ENCODE data around the gene DLGAP5. TPM values are rescaled to one million over a fixed set of nuclear protein-coding genes. Genes with fewer than 3 reads are reported as not detected.

Gene DLGAP5
- total RNA-seq, 2 donors from 2014 or later, result 0.08 to 1.2 TPM

GRCh38 chr14:55124774-55125386, 66.5 kb downstream of the DLGAP5 start:
- Histone ChIP-seq H3K27ac (peak overlapping the region; percentile 52 to 66), H3K4me1 (peaks cover 0 to 76% of the 10 kb centered on the region in 2 donors), H3K9me3 (no peaks in the 10 kb centered on the region), H3K4me3 (no peak overlapping the region), H3K27me3 (no peaks in the 10 kb centered on the region), H3K36me3 (no peaks in the 10 kb centered on the region)
- peak; percentile 50 for DNase-seq (ENCODE audit: low spot score)
- TF ChIP-seq CTCF (IDR thresholded peaks at IDR 0.05), result no peak

GRCh38 chr14:55123852-55124639, 67.3 kb downstream of the DLGAP5 start:
- no peaks in the 10 kb centered on the region for H3K27me3 ChIP-seq
- no peaks in the 10 kb centered on the region for H3K36me3 ChIP-seq
- H3K27ac ChIP-seq, result peak overlapping the region in 1 of 2 donors; percentile 80
- H3K4me3 ChIP-seq, result no peak overlapping the region
- no peaks in the 10 kb centered on the region for H3K9me3 ChIP-seq
- H3K4me1 ChIP-seq, result peaks cover 0 to 81% of the 10 kb centered on the region in 2 donors
- TF ChIP-seq CTCF (IDR thresholded peaks at IDR 0.05), result no peak
- DNase-seq (ENCODE audit: low spot score), result peak; percentile 40

- peak overlapping the region; percentile 58 to 80 for H3K27ac ChIP-seq
- peaks cover 0 to 85% of the 10 kb centered on the region in 2 donors for H3K4me1 ChIP-seq
- no peak for TF ChIP-seq CTCF (IDR thresholded peaks at IDR 0.05)
- no peak overlapping the region for H3K4me3 ChIP-seq
- H3K36me3 ChIP-seq, result no peaks in the 10 kb centered on the region
- H3K27me3 ChIP-seq, result no peaks in the 10 kb centered on the region
- no peaks in the 10 kb centered on the region for H3K9me3 ChIP-seq
- peak; percentile 56 for DNase-seq (ENCODE audit: low spot score)
These were observed 68.3 kb downstream of the DLGAP5 start for GRCh38 chr14:55123101-55123500.

- H3K4me1 ChIP-seq, result peaks cover 0 to 84% of the 10 kb centered on the region in 2 donors
- H3K9me3 ChIP-seq, result no peaks in the 10 kb centered on the region
- TF ChIP-seq CTCF (IDR thresholded peaks at IDR 0.05), result no peak
- H3K27ac ChIP-seq, result peak overlapping the region; percentile 58 to 80
- no peak overlapping the region for H3K4me3 ChIP-seq
- no peaks in the 10 kb centered on the region for H3K36me3 ChIP-seq
- DNase-seq (ENCODE audit: low spot score), result no peak
- H3K27me3 ChIP-seq, result no peaks in the 10 kb centered on the region
These were observed 68.9 kb downstream of the DLGAP5 start for GRCh38 chr14:55122440-55122986.

GRCh38 chr14:55121628-55122439, 69.6 kb downstream of the DLGAP5 start:
- Histone ChIP-seq H3K9me3 (no peaks in the 10 kb centered on the region), H3K27ac (peak overlapping the region; percentile 58 to 80), H3K36me3 (no peaks in the 10 kb centered on the region), H3K4me1 (peaks cover 0 to 78% of the 10 kb centered on the region in 2 donors), H3K27me3 (no peaks in the 10 kb centered on the region), H3K4me3 (no peak overlapping the region)
- no peak for TF ChIP-seq CTCF (IDR thresholded peaks at IDR 0.05)
- no peak for DNase-seq (ENCODE audit: low spot score)

Data from right atrium auricular region (tissue), 2 donors.